ENCODE data around the gene FCAMR.
A peak's percentile ranks its signal among the peaks of the same experiment; 100 is the strongest.

Gene FCAMR

DNA sequence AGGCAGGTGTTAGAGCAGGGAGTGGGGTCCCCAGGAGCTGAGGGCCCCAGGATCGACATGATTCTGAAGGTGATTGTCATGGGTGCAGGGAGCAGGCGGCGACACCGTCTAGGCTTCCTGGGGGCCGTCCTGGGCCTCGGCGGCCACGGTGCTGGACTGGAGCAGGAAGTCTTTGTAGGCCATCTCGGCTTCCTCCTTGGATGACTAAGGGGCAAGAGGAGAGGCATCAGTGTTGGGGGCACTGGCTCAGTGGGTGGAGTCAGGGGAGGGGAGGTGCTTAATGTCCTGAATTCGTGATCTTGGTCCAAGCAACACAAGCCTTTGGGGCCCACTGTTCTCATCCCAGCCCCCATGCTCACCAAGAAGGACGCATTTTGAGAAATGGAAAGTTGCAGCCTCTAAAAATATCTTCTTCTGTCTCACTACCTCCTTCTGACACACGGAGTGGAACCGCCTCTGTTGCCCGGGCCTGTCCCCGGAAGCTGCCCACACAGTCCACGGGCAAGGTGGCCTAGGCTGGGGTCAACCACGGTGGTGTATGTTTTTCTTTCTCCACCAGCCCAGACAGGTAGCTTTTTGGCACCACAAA lies 40.0 kb downstream of the FCAMR start:
- peak; percentile 36 for DNase-seq

- DNase-seq, result no peak
Observed at GRCh38 chr1:206929524-206929923, 40.7 kb downstream of the FCAMR start.

GRCh38 chr1:206926286-206926685 lies 44.0 kb downstream of the FCAMR start:
- DNase-seq, result no peak

- DNase-seq, result peak; percentile 78
Observed at GRCh38 chr1:206925106-206925736, 45.0 kb downstream of the FCAMR start.

DNA sequence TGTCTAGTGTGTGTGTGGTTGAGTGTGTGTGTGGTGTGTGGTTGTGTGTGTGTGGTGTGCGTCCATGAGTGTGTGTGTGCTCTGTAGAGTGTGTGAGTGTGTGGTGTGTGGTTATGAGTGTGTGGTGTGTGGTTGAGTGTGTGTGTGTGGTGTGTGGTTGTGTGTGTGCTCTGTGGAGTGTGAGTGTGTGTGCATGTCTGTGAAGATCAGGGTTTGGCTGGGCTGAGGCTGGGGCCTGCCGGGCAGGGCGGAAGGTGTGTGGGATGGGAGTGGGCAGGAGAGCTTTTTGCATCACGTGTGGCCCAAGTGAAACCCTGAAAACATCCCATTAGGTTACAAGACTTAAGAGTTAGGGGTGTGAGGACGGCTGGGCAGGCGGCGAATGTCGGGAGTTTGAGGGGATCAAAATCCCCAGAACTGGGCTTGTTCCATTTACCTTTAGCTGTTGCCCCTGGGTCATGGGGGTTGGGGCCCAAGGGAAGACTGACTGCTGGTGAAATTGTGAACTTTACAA lies 45.6 kb downstream of the FCAMR start:
- DNase-seq, result peak; percentile 51

DNA sequence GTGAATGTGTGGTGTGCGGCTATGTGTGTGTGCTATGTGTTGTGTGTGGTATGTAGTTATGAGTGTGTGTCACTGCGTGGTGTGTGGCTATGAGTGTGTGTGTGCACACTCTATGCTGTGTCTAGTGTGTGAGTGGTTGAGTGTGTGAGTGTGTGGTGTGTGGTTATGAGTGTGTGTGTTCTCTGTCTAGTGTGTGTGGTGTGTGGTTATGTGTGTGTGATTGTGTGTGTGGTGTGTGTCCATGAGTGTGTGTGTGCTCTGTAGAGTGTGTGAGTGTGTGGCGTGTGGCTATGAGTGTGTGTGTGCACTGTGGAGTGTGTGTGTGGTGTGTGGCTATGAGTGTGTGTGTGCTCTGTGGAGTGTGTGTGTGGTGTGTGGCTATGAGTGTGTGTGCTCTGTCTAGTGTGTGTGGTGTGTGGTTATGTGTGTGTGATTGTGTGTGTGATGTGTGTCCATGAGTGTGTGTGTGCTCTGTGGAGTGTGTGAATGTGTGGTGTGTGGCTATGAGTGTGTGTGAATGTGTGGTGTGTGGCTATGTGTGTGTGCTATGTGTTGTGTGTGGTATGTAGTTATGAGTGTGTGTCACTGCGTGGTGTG lies 46.2 kb downstream of the FCAMR start:
- DNase-seq, result peak; percentile 36

DNA sequence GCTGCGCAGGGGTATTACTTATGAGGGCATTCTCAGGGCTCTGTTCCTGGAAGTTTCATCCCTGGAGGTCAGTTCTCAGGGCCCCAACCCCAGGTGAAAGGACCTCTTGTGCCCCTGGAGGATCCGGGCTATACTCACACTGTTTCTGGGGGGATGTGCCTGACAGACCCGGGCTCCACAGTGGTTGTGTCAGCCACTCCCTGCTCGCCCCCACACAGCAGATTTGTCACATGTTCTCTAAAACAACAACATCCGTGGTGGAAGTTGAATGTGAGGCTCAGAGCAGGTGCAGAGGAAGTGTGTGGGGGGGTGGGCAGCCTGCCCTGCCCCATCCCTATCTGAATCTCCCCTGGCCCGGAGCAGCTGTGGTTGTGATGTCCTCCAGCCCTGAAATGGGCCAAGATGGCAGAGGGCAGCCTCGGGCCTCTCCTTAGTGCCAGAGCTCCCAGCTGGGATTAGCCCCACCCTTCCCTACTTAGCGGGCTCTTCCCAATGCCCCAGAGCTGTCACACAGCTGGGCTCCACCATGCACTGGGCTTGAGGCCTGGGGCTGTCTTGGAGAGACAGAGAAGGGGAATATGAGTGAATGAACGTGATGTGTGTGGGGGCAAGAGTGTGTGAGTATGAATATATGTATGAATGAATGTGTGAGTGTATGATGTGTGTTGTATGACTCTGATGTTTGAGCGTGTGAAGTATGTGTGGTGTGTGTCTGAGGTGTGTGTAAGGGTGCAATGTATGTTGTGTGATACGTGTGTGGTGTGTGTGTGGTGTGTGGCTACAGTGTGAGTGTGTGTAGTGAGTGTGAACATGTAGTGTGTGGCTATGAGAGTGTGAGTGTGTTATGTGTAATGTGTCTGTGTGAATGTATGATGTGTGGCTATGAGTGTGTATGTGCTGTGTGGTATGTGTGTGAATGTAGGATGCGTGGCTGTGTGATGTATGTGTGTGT lies 47.0 kb downstream of the FCAMR start:
- DNase-seq, result peak; percentile 81

GRCh38 chr1:206922524-206922923 lies 47.7 kb downstream of the FCAMR start:
- no peak for DNase-seq

- peak; percentile 74 for DNase-seq
Observed at GRCh38 chr1:206921772-206922265, 48.4 kb downstream of the FCAMR start, which contains the start of gene FCMR. Gene FCMR (minus strand): TSS chr1:206921941. CDS start chr1:206921854, 87 bp downstream.

DNA sequence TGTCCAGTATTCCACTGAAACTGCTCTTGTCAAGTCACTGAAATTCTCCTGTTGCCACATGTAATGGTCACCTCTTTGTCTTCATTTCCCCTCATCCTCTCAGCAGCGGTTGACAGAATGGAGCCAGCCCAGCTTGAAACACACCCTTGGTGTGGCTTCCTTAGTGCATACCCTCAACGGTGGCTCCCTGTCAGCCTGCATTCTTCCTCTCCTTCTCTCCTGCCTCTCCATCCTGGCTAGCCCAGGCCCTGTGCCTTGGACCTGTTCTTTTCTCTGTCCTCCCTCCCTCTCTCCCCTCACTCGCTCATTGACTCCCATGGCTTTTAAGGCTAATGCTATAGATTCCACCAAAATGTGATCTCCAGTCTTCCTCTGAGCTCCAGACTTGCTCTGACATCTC lies 52.2 kb downstream of the FCAMR start:
- no peak for DNase-seq

- DNase-seq, result no peak
Observed at GRCh38 chr1:206916000-206916709, 54.1 kb downstream of the FCAMR start.

DNA sequence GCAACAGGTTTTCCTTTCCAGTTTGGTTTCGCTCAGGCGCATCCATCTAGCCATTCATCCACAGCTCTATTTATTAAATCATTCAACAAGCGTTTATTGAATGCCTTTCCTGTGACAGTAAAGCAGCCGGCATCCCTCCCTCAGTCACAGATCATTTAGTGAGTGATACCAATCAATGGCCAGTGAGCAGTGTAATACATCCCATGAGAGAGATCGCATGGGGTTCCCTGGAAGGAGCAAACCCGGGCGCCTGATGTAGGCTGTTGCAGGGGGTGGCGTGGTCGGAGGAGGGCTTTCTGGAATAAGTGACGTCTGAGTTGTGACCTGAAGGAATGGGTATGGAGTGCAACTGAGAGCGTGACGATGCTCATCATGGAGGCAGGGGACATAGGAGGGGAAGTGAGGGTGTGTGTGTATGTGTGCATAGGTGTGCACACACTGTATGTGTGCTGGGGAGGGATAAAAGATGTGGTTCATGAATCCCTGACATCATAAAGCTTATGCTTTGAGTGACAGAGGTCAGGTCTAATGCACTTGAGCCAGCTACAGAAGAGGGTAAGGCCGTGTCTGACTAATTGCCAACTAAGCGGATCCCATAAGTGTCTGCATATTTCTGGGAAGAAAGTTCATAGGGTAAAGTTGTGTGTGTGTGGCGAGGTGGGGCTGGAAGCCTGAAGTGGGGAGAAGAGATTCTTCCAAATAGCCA lies 55.1 kb downstream of the FCAMR start:
- no peak for DNase-seq

DNA sequence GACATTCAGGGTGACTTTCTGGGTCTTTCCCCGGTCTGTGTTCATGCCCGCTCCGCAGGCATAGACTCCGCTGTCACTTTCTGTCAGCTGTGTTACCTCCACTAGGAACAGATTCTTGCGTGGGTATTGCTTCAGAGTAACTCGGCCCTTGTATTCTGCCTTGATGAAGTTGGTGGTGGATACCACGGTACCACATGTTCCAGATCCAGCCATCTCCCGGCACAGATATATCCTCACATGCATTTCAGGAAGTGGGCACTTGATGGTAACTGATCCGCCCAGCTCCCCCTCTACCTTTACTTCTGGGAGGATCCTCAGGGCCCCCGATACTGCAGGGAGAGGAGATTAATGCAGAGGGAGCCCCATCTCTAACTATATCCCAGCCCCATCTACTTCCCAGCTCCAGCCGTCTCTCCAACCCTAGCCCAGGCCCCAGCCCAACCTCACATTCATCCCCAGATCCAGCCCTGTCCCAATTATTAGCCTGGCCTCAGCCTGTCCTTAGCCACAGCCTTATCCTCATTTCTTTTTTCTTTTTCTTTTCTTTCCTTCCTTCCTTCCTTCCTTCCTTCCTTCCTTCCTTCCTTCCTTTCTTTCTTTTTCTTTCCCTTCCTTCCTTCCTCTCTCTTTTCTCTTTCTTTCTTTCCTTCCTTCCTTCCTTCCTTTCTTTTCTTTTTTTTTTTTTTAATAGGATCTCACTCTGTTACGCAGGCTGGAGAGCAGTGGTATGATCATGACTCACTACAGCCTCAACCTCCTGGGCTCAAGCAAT lies 56.3 kb downstream of the FCAMR start:
- DNase-seq, result no peak

DNA sequence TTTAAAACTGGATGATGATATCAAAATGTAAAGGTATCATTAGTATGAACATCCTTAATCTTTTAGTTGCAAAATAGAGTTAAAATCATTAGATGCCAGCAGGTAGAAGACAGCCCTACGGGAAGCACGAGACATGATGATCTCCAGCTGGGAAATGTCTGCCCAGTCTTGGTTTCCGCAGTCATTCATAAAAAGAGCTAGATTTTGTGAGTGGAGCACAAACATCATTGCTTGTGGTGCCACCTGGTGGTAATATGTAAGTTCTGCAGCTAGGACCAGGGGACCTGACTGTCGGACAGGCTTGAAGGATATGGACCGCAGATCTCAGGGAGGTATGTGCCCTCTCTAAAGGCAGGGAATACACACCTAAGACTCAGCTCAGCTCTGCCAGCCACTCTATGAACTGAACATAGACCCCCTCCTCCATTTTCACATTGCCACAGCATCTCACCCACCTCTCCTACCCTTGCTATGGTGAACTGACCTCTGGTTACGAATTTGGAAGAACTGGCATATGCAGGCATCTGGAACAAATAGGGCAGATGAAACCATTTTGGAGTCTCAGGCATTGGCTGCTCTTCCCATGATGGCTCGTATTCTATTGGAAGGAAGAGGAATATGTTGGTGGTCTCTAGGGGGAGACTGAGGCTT lies 57.7 kb downstream of the FCAMR start:
- peak; percentile 81 for DNase-seq

- DNase-seq, result peak; percentile 68
Observed at GRCh38 chr1:206911064-206911663, 59.1 kb downstream of the FCAMR start.

GRCh38 chr1:206909883-206910318 lies 60.4 kb downstream of the FCAMR start:
- DNase-seq, result no peak

- peak; percentile 59 for DNase-seq
Observed at GRCh38 chr1:206909161-206909882, 60.9 kb downstream of the FCAMR start.

GRCh38 chr1:206908038-206908437 lies 62.2 kb downstream of the FCAMR start:
- DNase-seq, result no peak
